Measurements from ENCODE around the gene CHST11.

Gene CHST11

GRCh38 chr12:104643093-104643818 is 186.5 kb downstream of the CHST11 start:
- DNase-seq (ENCODE audit: low read depth), result no peak
- H3K4me3 ChIP-seq (ENCODE audit: control insufficient read depth, low read depth, low read length), result no peak overlapping the region
- TF ChIP-seq CTCF (IDR thresholded peaks at IDR 0.05; ENCODE audit: control insufficient read depth, insufficient read depth, low read depth, low read length, missing control alignments), result no peak

GRCh38 chr12:104643819-104644669 is 187.3 kb downstream of the CHST11 start:
- no peak for DNase-seq (ENCODE audit: low read depth)
- H3K4me3 ChIP-seq (ENCODE audit: control insufficient read depth, low read depth, low read length), result no peak overlapping the region
- no peak for TF ChIP-seq CTCF (IDR thresholded peaks at IDR 0.05; ENCODE audit: control insufficient read depth, insufficient read depth, low read depth, low read length, missing control alignments)

- TF ChIP-seq CTCF (IDR thresholded peaks at IDR 0.05; ENCODE audit: control insufficient read depth, insufficient read depth, low read depth, low read length, missing control alignments), result no peak
- H3K4me3 ChIP-seq (ENCODE audit: control insufficient read depth, low read depth, low read length), result no peak overlapping the region
- DNase-seq (ENCODE audit: low read depth), result no peak
Measured at GRCh38 chr12:104648756-104649155, 192.0 kb downstream of the CHST11 start.

- H3K4me3 ChIP-seq (ENCODE audit: control insufficient read depth, low read depth, low read length), result no peak overlapping the region
- TF ChIP-seq CTCF (IDR thresholded peaks at IDR 0.05; ENCODE audit: control insufficient read depth, insufficient read depth, low read depth, low read length, missing control alignments), result no peak
- no peak for DNase-seq (ENCODE audit: low read depth)
Measured at GRCh38 chr12:104649217-104649824, 192.6 kb downstream of the CHST11 start.

- no peak for TF ChIP-seq CTCF (IDR thresholded peaks at IDR 0.05; ENCODE audit: control insufficient read depth, insufficient read depth, low read depth, low read length, missing control alignments)
- no peak overlapping the region for H3K4me3 ChIP-seq (ENCODE audit: control insufficient read depth, low read depth, low read length)
- no peak for DNase-seq (ENCODE audit: low read depth)
Measured at GRCh38 chr12:104649921-104650320, 193.2 kb downstream of the CHST11 start.

- no peak overlapping the region for H3K4me3 ChIP-seq (ENCODE audit: control insufficient read depth, low read depth, low read length)
- TF ChIP-seq CTCF (IDR thresholded peaks at IDR 0.05; ENCODE audit: control insufficient read depth, insufficient read depth, low read depth, low read length, missing control alignments), result no peak
- no peak for DNase-seq (ENCODE audit: low read depth)
Measured at GRCh38 chr12:104650541-104650940, 193.8 kb downstream of the CHST11 start.
